ENCODE results near the gene MMP20.

The MMP20 gene

DNA sequence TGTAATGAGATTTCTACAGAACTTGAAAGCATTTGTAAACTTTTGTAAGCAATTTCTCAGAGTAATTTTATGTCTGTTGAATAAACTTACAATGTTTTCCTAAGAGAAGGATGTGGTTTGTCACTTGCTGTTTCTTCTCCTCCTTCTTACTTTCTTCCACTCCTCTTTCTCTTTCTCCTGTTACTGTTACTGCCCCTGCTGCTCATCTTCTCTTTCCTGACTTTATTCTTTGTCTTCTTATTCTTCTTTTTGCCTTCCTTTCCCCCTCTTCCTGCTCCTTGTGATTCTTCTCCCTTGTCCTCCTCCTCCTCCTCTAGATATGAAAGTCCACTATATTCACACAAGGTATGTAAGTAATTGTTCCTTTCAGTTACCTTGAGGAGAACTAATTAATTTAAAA lies 63.5 kb downstream of the MMP20 start:
- no peak for DNase-seq (ENCODE audit: low read depth in 1 of 2, low spot score in 1 of 2)

DNA sequence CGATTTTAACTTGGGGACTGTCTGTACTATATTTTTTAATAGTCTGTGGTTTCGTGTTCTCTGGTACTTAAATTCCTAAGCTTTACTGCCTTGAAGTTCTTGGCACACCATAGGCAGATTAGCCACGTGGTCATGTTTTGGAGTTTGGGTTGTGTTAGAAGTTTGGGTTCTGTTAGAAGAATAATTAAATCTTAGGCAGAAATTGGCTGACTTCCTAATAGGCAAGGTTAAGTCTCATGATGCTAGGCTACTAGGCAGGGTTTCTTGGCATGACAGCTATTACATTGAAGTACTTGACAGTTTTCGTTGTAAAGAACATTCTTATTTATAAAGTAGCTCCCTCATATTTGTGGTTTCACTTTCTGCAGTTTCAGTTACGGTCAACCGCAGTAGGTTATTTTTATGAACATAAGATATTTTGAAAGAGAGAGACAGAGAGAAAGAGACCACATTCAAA lies 64.5 kb downstream of the MMP20 start:
- DNase-seq (ENCODE audit: low read depth in 1 of 2, low spot score in 1 of 2) = peak in 1 of 2 donors; percentile 9

DNA sequence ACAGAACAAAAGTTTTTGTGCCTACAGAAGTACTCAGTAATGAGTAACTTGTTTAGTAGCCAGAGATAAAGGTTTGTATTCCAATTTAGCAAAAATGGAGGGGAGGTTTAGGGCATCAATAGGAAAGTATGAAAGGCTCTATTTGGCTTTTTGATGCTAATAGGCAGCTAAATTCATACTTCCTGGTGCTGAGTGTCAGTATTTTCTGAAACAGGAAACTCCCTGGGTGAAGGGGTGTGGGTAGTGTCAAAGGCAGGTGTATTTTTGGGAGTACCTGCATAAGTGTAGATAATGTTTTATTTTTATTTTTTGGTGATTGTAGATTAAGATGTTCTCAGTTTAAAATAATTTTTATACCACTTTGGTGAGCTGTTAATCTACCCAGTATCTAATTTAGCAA lies 65.3 kb downstream of the MMP20 start:
- no peak for DNase-seq (ENCODE audit: low read depth in 1 of 2, low spot score in 1 of 2)

DNA sequence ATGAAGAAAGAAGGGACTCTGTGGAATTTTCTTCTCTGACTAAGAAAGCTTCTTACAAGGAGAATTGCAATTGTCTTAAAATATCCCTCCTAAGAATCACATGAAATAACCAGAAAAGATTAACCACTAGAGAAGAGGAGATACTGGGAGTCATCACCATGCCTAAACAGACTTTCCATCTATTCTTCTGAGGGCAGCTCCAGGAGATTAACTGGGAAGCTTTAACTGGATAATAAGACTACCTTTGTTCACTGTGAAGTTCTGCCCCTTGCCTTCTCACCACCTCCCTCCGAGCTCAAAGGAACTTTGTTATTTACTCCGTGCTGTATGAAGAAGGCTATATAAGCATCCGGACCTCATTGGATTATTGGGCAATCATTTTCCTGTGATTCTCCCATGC lies 70.0 kb downstream of the MMP20 start:
- no peak for DNase-seq (ENCODE audit: low read depth in 1 of 2, low spot score in 1 of 2)

DNA sequence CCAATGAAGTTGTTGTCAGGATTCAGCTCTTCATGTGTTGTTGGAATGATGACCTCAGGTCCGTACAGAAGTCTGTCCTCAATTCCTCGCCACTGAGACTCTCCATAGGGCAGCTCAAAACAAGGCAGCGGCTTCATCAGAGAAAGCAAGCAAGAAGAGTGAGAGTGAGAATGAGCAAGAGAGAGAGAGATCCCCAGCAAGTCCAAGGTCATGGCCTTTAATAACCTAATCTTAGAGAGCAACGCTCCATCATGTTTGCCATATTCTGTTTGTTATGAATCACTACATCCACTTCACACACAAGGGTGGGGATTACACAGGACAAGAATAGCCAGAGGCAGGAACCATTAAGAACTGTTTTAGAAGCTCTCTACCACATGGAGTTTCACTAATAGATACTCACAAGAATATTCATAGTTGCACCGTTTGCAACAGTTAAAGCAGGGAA lies 71.3 kb downstream of the MMP20 start:
- DNase-seq (ENCODE audit: low read depth in 1 of 2, low spot score in 1 of 2) = no peak

DNA sequence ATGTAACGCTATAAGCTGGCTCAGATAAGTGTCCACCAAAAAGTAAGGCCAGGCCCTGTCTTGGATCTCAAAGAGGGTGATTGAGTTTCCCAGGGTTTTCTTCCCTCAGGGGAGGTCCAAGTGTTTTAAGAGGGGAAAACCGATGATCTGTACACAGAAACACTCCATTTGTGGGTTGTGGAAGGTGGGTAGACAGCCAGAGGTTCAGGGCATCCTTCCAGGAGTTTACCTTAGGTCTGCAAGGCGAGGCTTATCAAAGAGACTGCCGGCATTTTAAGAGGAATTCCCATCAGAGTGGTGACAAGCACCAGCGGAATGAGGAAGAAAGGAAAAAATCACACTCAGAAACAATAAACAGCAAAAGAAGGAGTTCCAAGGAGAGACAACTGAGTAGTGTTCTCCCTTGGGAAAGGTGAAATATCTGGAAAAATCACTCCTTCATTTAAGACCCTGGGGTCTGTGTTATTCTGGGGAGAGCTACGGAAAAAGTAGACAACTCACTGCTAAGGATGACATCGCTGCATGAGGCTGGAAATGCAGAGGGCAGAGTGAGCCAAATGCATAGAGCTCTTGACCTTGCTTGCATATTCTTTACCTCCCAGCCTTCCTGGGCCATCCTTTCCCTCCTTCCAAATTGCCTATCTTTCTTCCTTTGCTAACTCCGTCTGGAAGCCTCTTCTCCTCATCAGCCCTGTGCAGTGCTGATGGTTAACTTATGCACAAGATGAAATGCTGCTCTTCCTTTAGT lies 72.5 kb downstream of the MMP20 start:
- no peak for DNase-seq (ENCODE audit: low read depth in 1 of 2, low spot score in 1 of 2)

DNA sequence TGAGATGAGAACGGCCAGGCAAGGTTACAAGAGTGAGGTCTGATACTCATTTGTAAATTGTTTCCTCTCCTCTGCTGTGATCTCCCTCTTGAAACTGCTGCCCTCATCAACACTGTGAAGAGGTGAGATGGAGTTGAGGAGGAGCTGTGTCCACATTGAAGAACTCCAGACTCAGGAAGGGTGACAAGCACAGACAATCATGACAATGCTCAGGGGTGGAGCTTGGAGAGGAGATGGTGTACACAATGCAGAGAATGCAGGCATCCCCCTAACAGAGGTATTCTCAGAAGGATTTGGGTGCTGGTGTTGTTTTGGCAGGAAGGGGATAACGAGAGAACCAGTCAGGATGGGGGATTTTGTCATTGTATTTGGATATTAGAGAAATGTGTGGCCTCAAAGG lies 73.1 kb downstream of the MMP20 start:
- DNase-seq (ENCODE audit: low read depth in 1 of 2, low spot score in 1 of 2) = no peak

DNA sequence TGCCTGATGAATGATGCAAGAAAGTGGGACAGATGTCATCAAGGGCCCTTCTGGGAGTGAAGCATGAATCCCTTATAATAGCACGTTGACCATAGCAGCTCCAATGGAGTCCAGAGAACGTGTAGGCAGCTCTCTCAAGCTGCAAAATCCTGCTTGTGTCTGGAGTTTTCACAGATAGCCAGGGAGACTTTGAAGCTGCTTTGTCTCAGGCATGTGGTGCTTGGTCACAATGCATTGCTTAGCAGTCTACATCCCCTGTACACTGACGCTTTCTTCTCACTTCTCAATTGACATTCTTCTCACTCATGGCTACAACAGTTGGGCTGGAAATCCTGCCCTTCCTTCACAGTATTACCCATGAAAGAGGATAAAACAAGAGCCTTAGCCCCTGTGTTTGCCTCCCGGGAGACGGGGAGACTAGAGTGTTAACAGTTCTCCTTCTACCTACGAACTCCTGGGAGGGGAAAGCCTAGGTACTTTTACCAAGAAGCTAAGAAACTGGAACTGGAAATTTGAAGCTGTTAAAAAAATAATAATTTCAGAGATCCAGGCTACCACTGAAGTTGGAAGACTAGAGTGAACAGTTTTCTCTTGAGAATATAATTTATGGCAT lies 73.9 kb downstream of the MMP20 start:
- no peak for DNase-seq (ENCODE audit: low read depth in 1 of 2, low spot score in 1 of 2)

DNA sequence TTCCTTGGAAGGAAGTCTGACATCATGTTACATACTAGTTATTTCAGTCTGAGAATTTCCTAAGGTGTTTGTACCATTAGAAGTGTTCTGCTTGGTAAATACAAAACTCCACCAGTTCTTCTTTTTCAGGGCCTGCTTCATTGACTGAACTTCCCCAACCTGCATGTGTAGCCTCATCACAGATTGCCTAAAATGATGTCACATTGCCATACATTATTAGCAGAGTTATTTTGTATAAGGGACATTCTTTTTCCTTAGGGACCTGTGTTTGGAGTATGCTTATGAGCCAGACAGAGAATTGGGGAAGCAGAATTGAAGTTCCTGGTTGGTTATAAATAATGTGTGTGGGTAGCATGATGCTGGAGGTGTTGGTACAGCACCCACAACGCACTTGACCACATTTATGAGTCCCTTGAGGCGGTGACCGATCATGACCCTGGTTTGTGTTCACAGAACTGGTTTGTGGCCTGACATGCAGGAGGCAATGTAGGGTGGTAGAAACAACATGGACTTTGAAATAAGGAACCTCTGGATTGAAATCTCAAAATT lies 78.1 kb downstream of the MMP20 start:
- no peak for DNase-seq (ENCODE audit: low read depth in 1 of 2, low spot score in 1 of 2)

DNA sequence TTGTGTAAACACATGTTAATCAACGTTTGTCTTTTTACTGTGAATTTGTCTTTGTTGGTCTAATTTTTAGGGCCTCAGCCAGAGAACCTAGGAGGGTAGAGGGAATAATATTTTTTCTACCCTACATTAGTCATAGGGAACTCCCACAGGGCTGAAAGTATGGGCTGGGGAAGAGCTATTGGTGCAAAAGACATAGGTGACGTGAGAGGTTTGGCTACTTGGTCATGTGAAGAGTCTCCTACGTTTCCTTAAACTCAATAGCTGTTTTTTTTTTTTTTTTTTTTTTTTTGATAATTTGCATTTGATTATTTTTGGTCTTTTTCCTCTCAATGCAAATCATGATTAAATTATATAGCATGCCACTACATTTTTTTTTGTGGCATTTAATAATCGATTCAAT lies 78.7 kb downstream of the MMP20 start:
- no peak for DNase-seq (ENCODE audit: low read depth in 1 of 2, low spot score in 1 of 2)

DNA sequence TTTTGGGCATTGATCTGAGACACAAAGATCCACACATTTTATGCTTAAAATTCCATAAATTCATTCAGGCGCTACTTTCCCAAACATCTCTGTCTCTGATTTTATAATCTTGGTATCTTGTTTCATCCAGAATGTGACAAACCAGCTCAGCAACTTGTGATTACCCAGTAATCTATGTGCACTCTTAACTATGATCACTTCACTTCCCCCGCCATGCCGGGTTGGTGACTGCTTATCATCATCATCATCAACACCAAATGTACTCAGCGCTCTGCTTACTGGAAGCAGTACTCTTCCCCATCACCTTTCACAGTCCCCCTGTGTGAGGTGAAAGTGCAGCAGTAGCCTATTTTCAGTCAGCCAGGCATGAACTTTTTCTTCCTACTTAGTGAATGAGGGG lies 79.4 kb downstream of the MMP20 start:
- no peak for DNase-seq (ENCODE audit: low read depth in 1 of 2, low spot score in 1 of 2)

DNA sequence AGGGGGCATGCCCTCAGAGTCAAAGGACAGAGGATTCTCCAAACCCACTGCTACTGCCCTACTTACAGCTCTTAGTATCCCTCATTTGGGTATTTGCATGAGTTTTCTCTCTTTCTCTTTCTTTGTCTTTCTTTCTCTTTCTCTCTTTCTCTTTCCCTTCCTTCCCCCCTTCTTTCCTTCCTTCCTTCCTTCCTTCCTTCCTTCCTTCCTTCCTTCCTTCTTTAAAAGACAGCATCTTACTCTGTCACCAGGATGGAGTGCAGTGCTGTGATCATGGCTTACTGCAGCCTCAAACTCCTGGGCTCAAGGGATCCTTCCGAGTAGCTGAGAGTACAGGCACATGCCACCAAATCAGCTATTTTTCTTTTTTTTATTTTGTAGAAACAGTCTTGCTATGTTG lies 80.5 kb downstream of the MMP20 start:
- no peak for DNase-seq (ENCODE audit: low read depth in 1 of 2, low spot score in 1 of 2)

DNA sequence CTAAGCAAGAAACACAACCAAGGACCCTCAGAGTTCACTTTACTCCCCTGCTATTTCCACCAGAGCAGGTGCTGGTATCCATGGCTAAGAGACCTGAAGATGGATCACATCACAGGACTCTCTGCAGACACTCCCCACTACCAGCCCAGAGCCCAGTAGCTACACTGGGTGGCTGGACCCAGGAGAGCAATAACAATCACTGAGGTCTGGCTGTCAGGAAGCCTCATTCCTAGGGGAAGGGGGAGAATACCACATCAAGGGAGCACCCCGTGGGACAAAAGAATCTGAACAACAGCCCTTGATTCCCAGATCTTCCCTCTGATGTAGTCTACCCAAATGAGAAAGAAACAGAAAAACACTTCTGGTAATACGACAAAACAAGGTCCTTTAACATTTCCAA lies 85.6 kb downstream of the MMP20 start:
- DNase-seq (ENCODE audit: low read depth in 1 of 2, low spot score in 1 of 2) = no peak

DNA sequence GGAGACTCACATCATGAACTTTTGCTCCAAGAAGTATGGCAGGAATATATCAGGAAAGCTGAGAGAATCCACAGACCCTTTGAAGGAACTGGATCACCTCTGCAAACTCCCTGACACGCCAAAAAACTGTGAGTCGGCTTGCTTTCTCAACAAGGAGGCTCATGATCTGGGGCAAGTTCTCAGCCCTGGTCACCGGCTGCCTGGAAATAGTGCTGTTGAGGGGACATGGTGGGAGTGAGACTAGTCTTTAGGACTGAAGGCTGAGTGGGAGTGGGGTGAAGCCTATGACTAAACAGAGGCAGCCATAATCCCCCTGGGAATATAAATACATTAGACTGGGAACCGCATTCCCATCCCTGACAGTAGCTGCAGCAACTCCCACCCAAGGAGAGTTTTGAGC lies 86.2 kb downstream of the MMP20 start:
- no peak for DNase-seq (ENCODE audit: low read depth in 1 of 2, low spot score in 1 of 2)

DNA sequence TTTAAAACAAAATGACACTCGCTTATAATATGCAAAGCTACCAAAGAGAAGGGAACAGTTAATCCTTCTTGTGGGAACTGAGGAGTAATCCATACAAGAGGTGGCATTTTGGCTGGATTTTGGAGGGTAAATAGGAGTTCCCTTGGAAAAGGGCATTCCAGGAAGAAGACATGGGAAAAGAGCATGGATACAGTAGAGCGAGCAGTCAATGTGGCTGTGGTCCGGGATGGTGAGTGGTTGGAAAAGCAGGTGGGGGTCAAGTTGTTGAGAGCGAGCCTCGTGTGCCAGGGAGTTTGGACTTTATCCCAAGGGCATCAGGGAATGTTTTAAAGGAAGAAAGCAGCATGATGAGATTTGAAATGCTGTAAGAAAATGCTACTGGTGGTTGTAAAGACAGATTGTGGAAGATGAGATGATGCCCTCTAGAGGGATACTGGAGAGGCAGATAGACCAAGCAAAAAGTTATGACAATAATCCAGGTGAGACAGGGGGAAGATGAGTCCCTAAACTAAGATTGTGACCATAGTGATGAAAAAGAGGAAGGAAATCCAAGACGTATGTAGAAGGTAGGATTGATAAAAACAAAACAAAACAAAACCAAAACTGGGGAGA lies 90.8 kb downstream of the MMP20 start:
- DNase-seq (ENCODE audit: low read depth in 1 of 2, low spot score in 1 of 2) = no peak

DNA sequence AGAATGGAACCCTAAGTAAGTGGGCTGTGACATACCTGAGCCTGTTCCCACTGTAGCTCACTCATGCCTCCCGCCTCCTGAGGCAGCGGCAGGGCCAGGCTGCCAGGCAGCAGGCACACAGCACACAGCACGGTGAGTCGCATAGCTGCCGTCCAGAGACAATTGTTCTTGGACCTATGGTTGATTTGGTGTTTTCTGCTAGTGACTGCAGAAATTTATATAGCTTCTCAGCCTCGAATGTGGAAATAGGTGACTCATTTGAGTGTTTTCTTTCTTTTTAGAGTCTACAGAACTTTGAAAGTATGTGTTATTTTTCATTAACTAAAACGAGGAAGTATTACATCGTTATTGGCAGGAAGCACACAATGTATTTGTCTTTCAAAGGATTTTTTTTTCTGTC lies 94.6 kb downstream of the MMP20 start, which contains the start of gene MMP7:
TSS of gene MMP7 (minus strand) at position 190 of the 400 bp plus-strand sequence. CDS start at position 143, 47 bp downstream.
- DNase-seq (ENCODE audit: low read depth in 1 of 2, low spot score in 1 of 2) = no peak

DNA sequence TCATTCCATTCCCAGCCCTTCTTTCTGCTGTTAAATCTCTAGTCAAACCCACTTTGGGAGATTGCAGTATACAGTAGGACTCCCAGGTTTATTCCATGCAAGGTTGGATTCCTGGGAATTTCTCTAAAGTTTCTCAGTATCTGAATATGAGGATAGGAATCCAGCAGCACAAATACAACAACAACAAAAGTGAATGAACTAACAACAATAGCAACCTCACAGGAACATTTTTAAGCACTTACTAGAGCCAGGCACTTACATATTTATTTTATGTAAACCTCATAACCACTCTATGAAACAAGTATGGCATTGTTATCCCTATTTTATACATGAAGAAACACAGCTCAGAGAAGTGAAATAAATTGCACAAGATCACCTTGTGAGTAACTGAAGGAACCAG lies 96.5 kb downstream of the MMP20 start:
- no peak for DNase-seq (ENCODE audit: low read depth in 1 of 2, low spot score in 1 of 2)

DNA sequence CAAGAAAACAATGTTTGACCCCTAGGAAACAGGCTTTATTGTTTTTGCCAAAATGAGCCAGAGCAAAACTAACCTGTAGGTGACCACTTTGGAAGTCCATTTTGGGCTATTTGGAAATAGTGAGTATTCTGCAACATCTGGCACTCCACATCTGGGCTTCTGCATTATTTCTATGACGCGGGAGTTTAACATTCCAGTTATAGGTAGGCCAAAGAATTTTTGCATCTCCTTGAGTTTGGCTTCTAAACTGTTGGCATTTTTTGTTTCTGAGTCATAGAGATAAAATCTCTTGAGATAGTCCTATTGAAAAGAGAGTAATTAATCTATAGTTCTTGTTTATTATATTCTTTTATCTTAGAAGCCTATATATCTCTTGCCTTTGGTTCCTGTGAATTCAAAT lies 97.4 kb downstream of the MMP20 start:
- no peak for DNase-seq (ENCODE audit: low read depth in 1 of 2, low spot score in 1 of 2)

DNA sequence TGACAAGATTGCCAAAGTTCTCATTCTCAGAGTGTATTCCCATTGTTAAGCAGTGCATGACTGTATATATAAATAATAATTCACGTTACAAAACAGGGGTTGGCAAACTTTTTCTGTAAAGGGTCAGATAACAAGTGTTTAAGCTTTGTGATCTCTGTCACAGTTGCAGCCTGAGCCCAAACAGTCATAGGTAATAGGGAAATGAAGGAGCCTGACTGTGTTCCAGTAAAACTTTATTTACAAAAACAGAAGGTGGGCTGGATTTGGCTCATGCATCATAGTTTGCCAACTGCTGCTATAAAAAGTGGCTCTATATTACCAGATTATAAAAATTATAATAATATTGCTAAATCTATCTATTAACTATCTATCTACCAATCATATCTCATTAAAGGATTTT lies 98.1 kb downstream of the MMP20 start:
- DNase-seq (ENCODE audit: low read depth in 1 of 2, low spot score in 1 of 2) = no peak
